AG04450 (cell line): ENCODE measurements around the gene ALG14. TPM values are rescaled to one million over a fixed set of nuclear protein-coding genes. Genes with fewer than 3 reads are reported as not detected.
A peak's percentile ranks its signal among the peaks of the same experiment; 100 is the strongest.

ENCODE experiments used
- CTCF ChIA-PET: fragments of 300-600, 350-600 bp; formaldehyde crosslinking; extraction: SDS; loops from one replicate; lab custom pipeline; 2022; ENCODE audit warnings: antibody characterized with exemption, inconsistent platforms; lab: Charles Lee
- POLR2A ChIA-PET: fragments of 350-600 bp; formaldehyde crosslinking; extraction: SDS; loops from one replicate; lab custom pipeline; 2021; ENCODE audit warnings: antibody characterized with exemption, inconsistent platforms; lab: Yijun Ruan, JAX
- DNase-seq: peaks from one replicate; pipeline ENCODE4 v3.0.0-alpha.2; 2011; ENCODE audit warnings: low read depth, low spot score
- H3K27ac ChIP-seq: one replicate; pipeline ENCODE4 v1.5.1; 2012; ENCODE audit warnings: low read depth, low read length, control low read depth
- H3K27me3 ChIP-seq: one replicate; pipeline ENCODE4 v1.6.0; 2012; ENCODE audit warnings: low read length; ENCODE audit not compliant: control insufficient read depth, insufficient read depth
- H3K4me3 ChIP-seq: 2 replicates; pipeline ENCODE4 v1.5.1; 2011; ENCODE audit warnings: mild to moderate bottlenecking, low read depth, low read length, control low read depth
- H3K9me3 ChIP-seq: 2 replicates; pipeline ENCODE4 v1.5.1; 2012; ENCODE audit warnings: low read length; ENCODE audit not compliant: control insufficient read depth, insufficient read depth
- CTCF ChIP-seq: IDR thresholded peaks from 2 replicates; pipeline ENCODE4 v1.5.1; 2011; ENCODE audit warnings: low read depth, low read length, control low read depth, inconsistent platforms
- polyA plus RNA-seq: library from polyadenylated mRNA; depleted of rRNA; stranded (reverse); fragments of >200 nt; gene quantifications from 2 replicates; pipeline ENCODE4 v1.2.3, GENCODE V29; 2011

Gene ALG14
- polyA plus RNA-seq, 1 experiment: 3.1 TPM

DNA sequence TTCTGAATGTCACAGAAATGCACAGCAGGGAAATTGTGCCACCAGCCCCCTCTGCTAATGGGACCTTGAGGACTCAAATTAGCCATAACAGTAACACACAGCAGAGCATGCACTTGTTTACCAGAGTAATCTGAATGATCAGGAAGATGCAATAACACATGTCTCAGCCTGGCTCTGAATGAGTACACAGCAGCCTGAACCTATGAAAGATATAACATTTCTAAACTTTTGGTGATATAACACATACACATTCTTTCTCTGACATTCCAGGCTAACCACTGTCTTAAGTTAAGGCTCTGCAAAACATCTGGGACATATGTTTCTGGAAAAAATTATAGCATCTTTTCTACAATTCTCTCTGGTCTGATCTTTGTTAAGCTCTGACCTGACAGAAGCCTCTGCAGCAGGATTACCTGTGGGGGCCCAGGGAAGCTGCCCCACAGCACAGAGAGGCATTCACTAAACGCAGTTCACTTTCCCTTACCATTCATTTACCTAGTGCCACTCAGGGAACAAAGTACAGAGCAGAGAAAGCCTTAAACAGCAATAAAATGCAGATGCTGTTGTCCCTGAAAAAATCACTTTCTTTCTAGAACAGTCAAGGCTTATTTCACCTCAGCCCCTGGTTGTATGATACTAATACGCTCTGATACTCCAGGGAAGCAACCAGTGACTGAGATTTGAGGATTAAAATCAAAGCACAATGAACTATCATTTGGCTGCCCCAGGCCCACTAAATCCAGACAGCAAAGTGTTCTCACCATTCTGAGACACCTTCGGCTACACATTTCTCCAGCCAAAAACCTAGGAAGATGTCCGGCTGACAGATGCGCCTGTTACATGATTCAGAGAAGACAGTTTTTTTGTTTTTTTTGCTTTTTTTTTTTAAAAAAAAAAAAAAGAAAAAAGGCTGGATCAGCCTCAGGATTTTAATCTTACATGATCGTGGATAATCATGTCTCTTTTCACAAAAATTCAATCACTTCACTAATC is 91.9 kb downstream of the ALG14 start:
- no peak for DNase-seq
- H3K27me3 ChIP-seq: no peaks in the 10 kb centered on the region
- no peaks in the 10 kb centered on the region for H3K9me3 ChIP-seq
- no peak for TF ChIP-seq CTCF
- peak overlapping the region; percentile 47 for H3K27ac ChIP-seq
- CTCF ChIA-PET: interaction anchor here (1.0 kb wide), 1 partner anchor 126 kb away, joined by 4 read pairs; no protein-coding TSS in a partner anchor
- POLR2A ChIA-PET: interaction anchor here (0.8 to 1.8 kb wide), 2 partner anchors 43 to 54 kb away, joined by 3 to 6 read pairs; partner anchors contain the start of gene CNN3
- H3K4me3 ChIP-seq: no peak overlapping the region

GRCh38 chr1:94979656-94980581 is 92.8 kb downstream of the ALG14 start:
- ChIA-PET POLR2A (interaction anchor here (1.8 kb wide), 1 partner anchor 53 kb away, joined by 6 read pairs; the partner anchor contains the start of gene CNN3), CTCF (interaction anchor here (1.0 to 2.2 kb wide), 3 partner anchors 62 to 125 kb away, joined by 4 to 6 read pairs (median 5); no protein-coding TSS in a partner anchor)
- Histone ChIP-seq H3K9me3 (peaks cover 2% of the 10 kb centered on the region; the same call in 1 of the 2 replicates), H3K4me3 (no peak overlapping the region), H3K27me3 (no peaks in the 10 kb centered on the region), H3K27ac (peak overlapping the region; percentile 47)
- no peak for DNase-seq
- TF ChIP-seq CTCF: no peak

- no peak for DNase-seq
- ChIA-PET POLR2A (no interaction called here), CTCF (interaction anchor here (0.6 to 2.2 kb wide), 3 partner anchors 20 to 64 kb away, joined by 4 to 6 read pairs (median 5); no protein-coding TSS in a partner anchor)
- no peaks in the 10 kb centered on the region for H3K27me3 ChIP-seq
- TF ChIP-seq CTCF: no peak
- H3K4me3 ChIP-seq: no peak overlapping the region
- H3K9me3 ChIP-seq: peaks cover 2% of the 10 kb centered on the region; the same call in 1 of the 2 replicates
- H3K27ac ChIP-seq: no peak overlapping the region
These were observed 93.6 kb downstream of the ALG14 start for GRCh38 chr1:94979131-94979530.

GRCh38 chr1:94978401-94978800 is 94.3 kb downstream of the ALG14 start:
- Histone ChIP-seq H3K4me3 (no peak overlapping the region), H3K27me3 (no peaks in the 10 kb centered on the region), H3K9me3 (peaks cover 2% of the 10 kb centered on the region; the same call in 1 of the 2 replicates), H3K27ac (no peak overlapping the region)
- no peak for TF ChIP-seq CTCF
- CTCF ChIA-PET: interaction anchor here (0.6 to 2.2 kb wide), 3 partner anchors 21 to 65 kb away, joined by 4 to 6 read pairs (median 5); no protein-coding TSS in a partner anchor
- POLR2A ChIA-PET: no interaction called here
- DNase-seq: no peak
